ENCODE results near the gene ARL3. TPM values are rescaled to one million over a fixed set of nuclear protein-coding genes. Genes with fewer than 3 reads are reported as not detected.
A peak's percentile ranks its signal among the peaks of the same experiment; 100 is the strongest.

ARL3 gene
- total RNA-seq, 4 donors from 2014 or later: 11.0 to 17.7 (median 13.8) TPM

DNA sequence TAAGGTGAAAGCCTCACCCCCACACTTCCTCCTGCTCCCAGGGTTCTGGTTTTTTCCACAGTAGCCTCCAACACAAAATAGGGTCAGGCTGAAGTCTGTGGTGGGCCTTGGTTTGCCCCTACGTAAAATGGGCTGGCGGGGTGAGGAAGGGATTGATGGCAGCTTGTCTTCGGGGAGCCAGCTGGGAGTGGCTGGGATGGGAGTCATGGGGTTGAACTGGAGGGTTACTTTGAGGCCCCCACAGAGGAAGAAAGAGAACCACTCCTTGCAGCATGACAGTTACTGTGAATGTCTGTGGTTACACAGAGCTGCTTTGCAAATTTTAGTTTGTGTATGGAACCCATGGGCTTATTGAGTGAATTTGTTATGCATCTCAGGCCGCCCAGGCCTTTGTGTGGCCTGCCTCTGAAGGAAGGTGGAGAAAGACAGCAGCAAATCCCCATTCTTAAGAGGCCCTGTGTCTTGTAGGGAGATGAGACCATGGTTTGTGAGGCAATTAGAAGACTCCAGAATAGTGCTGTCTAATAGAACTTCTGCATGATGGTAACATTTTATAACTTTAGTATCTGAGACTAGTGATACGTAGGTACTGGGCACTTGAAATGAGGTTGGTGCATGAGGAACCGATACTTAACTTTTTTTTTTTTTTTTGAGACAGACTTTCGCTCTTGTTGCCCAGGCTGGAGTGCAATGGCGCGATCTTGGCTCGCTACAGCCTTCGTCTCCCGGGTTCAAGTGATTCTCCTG, 61.9 kb downstream of the ARL3 start:
- H3K27ac ChIP-seq: peak overlapping the region in 3 of 4 donors; percentile 99 to 100 (median 99)
- H3K27me3 ChIP-seq: no peaks in the 10 kb centered on the region
- H3K9me3 ChIP-seq: no peaks in the 10 kb centered on the region
- DNase-seq (ENCODE audit: low spot score in 2 of 2): no peak
- H3K36me3 ChIP-seq: peaks cover 0 to 72% (median 31%) of the 10 kb centered on the region in 3 donors
- no peak overlapping the region for H3K4me3 ChIP-seq
- H3K4me1 ChIP-seq: peaks cover 0 to 99% (median 62%) of the 10 kb centered on the region in 4 donors
- WGBS, 2 donors: 72 to 74% methylated on average over 12 of the region's 12 CpGs
- TF ChIP-seq CTCF (IDR thresholded peaks at IDR 0.05): no peak
- no peak for TF ChIP-seq EP300 (IDR thresholded peaks at IDR 0.05)
- TF ChIP-seq POLR2A (IDR thresholded peaks at IDR 0.05): no peak

DNA sequence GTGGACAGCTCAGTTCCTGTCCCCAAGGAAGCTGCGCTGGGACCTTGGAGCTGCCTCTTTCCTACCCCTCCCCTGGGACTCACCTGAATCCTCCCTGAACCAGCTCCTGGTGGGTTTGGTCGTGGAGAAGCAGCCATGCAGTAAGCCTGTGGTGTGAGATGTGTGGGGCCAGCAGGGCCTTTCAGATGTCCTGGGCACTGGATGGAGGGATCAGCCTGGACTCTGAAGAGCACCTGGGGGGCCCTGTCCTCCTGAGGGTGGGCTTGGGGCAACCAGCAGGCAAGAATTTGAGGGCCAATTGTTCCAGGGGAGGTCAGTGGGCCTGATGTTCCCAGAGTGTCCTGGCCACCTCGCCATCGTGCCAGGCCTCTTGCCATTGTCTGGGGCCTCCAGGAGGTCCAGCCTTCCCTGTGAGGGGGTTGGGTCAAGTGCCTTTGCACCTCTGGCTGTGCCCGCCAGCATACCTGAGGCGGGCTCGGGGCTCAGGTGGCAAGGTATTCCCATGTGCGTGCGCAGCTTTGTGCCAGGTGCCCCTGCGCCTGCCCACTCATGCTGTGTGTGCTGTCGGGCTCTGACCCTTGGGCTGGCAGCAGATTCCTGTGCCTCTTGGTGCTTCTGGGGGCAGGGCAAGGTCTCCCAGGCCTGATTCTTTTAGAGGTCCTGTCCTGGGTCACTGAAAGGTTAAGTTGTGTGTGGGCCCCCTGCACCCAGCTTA, 62.6 kb downstream of the ARL3 start:
- Histone ChIP-seq H3K27me3 (no peaks in the 10 kb centered on the region), H3K4me1 (peaks cover 0 to 99% (median 67%) of the 10 kb centered on the region in 4 donors), H3K4me3 (peak overlapping the region in 1 of 4 donors; percentile 13), H3K27ac (peak overlapping the region in 3 of 4 donors; percentile 99 to 100 (median 99)), H3K9me3 (no peaks in the 10 kb centered on the region), H3K36me3 (peaks cover 0 to 64% (median 24%) of the 10 kb centered on the region in 3 donors)
- WGBS, 2 donors: 50 to 71% methylated on average over 6 to 9 of the region's 11 CpGs
- TF ChIP-seq EP300 (IDR thresholded peaks at IDR 0.05) (no peak), CTCF (IDR thresholded peaks at IDR 0.05) (no peak), POLR2A (IDR thresholded peaks at IDR 0.05) (no peak)
- no peak for DNase-seq (ENCODE audit: low spot score in 2 of 2)

GRCh38 chr10:102650655-102651454, 63.3 kb downstream of the ARL3 start:
- peak overlapping the region; percentile 4 to 100 (median 99) for H3K27ac ChIP-seq
- TF ChIP-seq EP300 (IDR thresholded peaks at IDR 0.05) (no peak), POLR2A (IDR thresholded peaks at IDR 0.05) (no peak), CTCF (IDR thresholded peaks at IDR 0.05) (no peak)
- H3K4me3 ChIP-seq: peak overlapping the region in 1 of 4 donors; percentile 99
- WGBS, 2 donors: 34 to 44% methylated on average over 10 to 11 of the region's 11 CpGs
- no peaks in the 10 kb centered on the region for H3K9me3 ChIP-seq
- no peak for DNase-seq (ENCODE audit: low spot score in 2 of 2)
- peaks cover 0 to 57% (median 16%) of the 10 kb centered on the region in 3 donors for H3K36me3 ChIP-seq
- peaks cover 0 to 94% (median 68%) of the 10 kb centered on the region in 4 donors for H3K4me1 ChIP-seq
- no peaks in the 10 kb centered on the region for H3K27me3 ChIP-seq

- no peaks in the 10 kb centered on the region for H3K9me3 ChIP-seq
- peak overlapping the region in 3 of 4 donors; percentile 88 to 99 (median 98) for H3K4me3 ChIP-seq
- TF ChIP-seq POLR2A (IDR thresholded peaks at IDR 0.05) (no peak), CTCF (IDR thresholded peaks at IDR 0.05) (no peak), EP300 (IDR thresholded peaks at IDR 0.05) (no peak)
- H3K36me3 ChIP-seq: peaks cover 0 to 48% (median 9%) of the 10 kb centered on the region in 3 donors
- no peaks in the 10 kb centered on the region for H3K27me3 ChIP-seq
- DNase-seq (ENCODE audit: low spot score in 2 of 2): no peak
- peak overlapping the region; percentile 4 to 100 (median 99) for H3K27ac ChIP-seq
- 32 to 39% methylated on average over 7 to 9 of the region's 12 CpGs for WGBS, 2 donors
- peaks cover 0 to 86% (median 68%) of the 10 kb centered on the region in 4 donors for H3K4me1 ChIP-seq
These were observed 64.2 kb downstream of the ARL3 start for GRCh38 chr10:102649797-102650654.
